CD4-positive, alpha-beta T cell treated with Interleukin-6 for 4 hours (primary cell): Measurements from ENCODE around the gene DDT.
"Not testable (repeated sequence)": the region's sequence is repeated elsewhere in the genome, so short reads cannot be mapped to it uniquely, and the experiment has no call there.

Experiments used
- DNase-seq: peaks from one replicate; pipeline ENCODE4 v3.0.0-alpha.2; 2020; ENCODE audit warnings: mixed read lengths

DDT gene

DNA sequence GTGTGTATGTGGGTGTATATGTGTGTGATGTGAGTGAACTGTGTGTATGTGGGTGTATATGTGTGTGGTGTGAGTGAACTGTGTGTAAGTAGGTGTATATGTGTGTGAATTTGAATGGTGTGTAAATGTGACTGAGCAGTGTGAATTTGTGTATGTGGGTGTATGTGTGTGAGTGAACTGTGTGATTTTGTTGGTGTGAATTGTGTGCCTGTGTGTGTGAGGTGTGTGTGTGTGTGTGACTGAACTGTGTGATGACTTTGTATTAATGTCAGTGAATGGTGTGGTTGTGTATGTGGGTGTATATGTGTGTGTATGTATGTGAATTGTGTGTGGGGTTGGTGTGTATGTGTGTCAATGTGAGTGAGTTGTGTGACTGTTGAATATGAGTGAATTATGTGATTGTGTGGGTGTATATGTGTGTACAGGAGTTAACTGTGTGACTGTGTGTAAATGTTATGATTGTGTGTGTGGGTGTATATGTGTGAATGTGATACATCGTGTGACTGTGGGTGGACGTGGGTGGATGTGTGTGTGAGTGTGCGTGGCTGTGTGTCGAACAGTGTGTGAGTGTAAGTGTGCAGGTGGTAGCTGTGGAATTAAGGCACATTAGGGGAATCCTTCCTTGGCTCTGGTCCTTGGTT is 12.4 kb upstream of the DDT start:
- DNase-seq, result not testable (repeated sequence)

DNA sequence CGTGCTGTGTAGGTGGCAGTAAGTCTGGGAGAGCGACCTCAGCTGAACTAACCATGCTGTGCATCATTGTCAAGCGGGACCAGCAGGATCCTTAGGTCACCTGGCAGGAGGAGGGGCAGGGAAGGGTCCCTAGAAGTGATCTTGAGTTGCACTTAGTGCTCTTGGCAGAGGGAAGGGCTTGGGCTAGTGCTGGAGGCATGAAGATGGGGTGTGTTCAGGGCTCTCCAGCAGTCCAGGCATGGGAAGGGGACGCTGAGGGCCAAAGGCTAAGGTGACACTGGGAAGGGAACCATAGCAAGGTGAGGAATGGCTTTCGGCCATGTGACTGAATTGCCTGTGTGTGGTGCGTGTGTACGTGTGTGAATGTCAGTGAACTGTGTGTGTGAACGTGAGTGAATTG is 11.8 kb upstream of the DDT start:
- DNase-seq, result not testable (repeated sequence)

DNA sequence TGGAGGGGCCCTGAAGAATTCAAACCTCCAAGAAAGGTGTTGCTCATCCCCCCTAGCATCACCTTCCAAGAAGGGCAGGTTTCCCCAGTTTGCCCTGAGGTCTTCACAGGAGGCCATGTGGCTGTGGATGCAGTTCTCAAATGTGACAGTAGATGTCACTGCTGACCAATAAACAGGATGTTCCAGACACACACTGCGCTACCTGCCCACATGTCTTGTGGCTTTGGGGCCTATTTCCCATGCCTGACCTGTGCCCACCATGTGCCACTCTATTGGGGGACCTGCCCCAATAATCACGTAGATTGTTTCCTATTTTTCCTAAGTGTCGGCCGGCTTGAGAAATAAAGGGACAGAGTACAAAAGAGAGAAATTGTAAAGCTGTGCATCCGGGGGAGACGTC is 10.2 kb upstream of the DDT start:
- DNase-seq, result peak; percentile 66

DNA sequence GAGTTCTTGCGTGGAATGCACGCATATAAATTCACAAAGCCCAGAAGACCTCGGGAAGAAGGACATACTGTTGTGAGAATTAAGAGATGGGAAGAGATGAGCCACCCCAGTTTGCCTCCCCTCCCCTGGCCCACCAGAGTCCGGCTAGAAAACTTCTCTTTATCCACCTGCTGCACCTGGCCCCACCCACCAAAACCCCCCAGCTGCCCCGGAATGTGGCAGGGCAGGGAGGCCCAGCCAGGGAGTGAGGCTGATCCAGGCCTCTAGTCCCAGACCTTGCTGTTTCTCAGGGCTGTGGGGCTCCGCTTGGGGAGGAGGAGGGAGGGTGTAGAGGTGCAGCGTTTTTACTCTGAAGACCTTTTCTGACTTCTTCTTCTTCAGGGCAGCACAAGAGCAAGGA is 6.3 kb upstream of the DDT start:
- not testable (repeated sequence) for DNase-seq

DNA sequence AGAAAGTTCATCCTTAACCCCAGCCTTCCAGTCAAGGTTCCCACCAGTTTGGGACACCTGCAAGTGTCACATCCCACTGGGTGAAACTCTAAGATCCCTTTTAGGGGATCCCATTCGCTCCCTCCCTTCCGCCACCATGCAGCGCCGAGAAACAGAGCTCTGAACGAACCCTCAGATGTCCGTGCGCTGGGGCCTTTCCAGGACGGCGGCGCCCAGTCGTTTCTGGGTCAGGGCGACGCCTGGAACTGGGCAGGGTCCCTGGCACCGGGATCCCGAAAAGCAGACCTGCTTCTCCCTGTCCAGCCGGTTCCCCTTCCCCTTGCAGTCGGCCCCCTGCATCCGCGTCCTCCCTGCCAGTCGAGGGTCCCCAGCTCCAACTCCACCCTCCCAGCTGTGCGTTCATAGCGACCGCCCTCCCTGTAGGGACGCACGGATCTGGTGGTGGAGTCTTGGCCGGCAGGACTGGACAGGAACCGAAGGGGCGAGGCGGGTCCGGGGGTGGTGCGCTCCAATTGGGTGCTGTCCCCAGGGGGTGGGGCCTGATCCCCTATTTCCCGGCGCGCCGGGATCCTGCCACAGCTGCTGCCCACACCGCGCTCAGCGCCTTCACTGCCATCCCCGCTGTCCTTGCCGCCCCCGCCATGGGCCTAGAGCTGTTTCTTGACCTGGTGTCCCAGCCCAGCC is 5.5 kb upstream of the DDT start, which contains the start of gene GSTT2:
Gene GSTT2 (plus strand): TSS at position 578 of the 684 bp plus-strand sequence.
- not testable (repeated sequence) for DNase-seq

DNA sequence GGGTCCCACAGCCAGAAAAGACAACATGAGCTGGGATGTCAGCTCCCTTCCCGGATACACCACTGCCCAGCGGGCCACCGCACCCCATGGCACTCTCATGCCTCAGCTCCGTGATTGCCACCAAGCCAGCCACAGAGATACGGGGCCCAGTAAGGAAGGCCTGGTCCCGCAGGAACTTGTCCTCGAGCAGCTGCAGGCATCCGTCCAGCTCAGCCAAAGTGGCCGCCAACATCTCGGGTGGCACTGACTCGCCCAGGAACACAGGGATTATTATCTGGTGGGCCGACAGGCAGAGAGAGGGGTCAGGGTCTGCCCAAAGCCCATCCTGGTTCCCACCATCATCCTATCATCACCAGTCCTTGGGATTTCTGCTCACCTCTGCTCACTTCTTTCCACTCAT is 3.1 kb upstream of the DDT start:
- not testable (repeated sequence) for DNase-seq

DNA sequence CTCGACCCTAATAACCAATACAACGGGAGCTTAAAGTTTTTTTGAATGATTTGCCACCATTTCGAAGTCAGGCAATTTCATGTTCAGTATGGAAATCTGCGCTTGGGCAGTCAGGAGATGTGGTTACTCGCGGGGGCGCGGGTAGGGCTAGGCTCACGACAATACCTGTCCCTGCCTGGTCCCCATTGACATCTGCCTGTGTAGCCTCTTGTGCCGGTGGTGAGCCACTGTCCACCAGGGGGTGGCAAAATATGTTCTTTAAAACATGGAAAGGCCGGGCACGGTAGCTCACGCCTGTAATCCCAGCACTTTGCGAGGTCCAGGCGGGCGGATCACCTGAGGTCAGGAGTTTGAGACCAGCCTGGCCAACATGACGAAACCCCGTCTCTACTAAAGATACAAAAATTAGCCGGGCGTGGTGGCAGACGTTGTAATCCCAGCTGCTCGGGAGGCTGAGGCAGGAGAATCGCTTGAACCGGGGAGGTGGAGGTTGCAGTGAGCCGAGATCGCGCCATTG is 653 bp upstream of the DDT start:
- not testable (repeated sequence) for DNase-seq

DNA sequence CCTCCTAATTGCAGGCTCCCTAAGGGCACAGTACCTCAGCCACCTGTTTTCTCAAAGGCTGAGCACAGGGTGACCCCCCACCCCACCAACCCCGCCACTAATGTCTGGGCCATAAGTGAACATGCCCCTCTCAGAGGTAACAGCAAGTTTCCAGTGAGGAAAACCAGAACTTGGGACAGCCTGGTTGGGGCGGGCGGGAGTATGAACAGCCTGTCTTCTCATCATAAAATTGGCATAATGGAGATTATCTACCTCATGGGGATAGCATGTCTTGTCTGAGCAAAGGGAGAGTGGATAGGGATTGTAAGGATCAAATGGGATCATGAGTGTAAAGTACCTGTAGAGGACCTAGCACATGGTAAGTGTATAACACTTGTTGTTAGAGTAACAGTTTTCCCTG is 2.3 kb downstream of the DDT start:
- DNase-seq, result not testable (repeated sequence)

DNA sequence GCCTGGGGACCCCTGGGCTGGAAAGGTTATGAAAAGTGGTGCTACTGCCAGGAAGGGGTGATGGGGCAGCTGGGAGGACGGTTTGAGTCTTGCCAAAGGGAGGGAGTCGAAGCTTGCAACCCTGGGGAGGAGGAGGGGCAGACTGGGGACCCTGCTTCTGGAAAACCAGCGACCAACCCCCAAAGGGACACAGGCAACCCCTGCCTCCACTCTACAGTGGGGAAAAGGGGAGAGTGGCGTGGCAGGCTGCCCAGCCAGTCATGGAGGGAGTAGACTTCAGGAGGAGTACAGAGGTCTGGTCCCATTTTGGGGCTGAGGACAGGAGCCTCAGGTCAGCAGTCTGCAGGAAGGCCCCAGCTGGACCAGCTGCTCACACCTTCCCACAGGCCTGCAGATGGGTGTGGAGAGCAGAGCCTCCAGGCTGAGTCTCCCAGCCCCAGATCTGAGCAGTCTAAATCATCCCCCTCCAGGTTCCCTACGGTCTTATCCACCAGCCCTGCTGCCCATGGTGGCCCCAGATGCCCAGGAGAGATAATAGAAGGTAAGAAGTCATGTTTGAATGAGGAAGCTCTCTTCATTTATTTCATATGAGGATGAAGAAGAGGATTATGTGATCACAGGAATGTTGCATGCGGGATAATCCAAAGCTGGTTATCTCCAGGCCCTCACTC is 3.3 kb downstream of the DDT start:
- DNase-seq, result no peak

DNA sequence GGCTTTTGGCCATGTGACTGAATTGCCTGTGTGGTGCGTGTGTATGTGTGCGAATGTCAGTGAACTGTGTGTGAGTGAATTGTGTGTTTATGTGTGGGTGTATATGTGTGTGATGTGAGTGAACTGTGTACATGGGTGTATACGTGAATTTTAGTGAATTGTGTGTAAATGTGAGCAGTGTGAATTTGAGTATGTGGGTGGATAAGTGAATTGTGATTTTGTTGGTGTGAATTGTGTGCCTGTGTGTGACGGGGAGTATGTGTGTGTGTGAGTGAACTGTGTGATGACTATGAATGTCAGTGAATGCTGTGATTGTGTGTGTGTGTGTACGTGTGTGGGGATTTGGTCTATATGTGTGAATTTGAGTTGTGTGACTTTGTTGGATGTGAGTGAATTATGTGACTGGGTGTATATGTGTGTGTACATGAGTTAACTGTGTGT is 4.0 kb downstream of the DDT start:
- DNase-seq, result no peak

DNA sequence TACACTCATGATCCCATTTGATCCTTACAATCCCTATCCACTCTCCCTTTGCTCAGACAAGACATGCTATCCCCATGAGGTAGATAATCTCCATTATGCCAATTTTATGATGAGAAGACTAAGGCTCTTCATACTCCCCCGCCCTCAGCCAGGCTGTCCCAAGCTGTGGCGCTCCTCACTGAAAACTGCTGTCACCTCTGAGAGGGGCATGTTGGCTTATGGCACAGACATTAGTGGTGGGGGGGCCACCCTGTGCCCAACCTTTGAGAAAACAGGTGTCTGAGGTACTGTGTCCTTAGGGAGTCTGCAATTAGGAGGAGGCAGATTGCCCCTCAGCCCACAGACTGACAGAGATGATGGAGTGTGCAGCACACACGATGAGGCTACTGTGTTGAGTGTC is 5.2 kb downstream of the DDT start:
- DNase-seq, result no peak

DNA sequence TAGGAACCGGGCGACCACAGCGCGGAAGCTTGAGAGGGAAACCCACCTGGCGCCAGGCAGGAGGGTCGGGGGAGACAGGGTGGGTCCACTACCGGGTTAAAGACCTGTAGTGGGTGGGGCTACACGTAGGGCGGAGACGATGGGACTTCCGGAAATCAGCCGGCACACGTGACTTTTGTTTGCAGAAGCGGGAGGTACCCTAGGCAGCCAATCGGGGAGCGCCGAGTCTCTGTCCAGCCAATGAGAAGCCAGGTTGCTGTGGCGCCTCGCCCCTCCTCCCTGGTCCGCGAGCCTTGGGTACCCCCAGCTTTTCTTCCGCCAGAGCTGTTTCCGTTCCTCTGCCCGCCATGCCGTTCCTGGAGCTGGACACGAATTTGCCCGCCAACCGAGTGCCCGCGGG is 7.7 kb downstream of the DDT start, which contains the start of gene DDTL:
Gene DDTL (plus strand): TSS at position 321 of the 400 bp plus-strand sequence. CDS start 27 bp downstream, at position 348.
- DNase-seq, result not testable (repeated sequence)

DNA sequence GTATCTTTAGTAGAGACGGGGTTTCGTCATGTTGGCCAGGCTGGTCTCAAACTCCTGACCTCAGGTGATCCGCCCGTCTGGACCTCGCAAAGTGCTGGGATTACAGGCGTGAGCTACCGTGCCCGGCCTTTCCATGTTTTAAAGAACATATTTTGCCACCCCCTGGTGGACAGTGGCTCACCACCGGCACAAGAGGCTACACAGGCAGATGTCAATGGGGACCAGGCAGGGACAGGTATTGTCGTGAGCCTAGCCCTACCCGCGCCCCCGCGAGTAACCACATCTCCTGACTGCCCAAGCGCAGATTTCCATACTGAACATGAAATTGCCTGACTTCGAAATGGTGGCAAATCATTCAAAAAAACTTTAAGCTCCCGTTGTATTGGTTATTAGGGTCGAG is 8.1 kb downstream of the DDT start:
- DNase-seq, result not testable (repeated sequence)

DNA sequence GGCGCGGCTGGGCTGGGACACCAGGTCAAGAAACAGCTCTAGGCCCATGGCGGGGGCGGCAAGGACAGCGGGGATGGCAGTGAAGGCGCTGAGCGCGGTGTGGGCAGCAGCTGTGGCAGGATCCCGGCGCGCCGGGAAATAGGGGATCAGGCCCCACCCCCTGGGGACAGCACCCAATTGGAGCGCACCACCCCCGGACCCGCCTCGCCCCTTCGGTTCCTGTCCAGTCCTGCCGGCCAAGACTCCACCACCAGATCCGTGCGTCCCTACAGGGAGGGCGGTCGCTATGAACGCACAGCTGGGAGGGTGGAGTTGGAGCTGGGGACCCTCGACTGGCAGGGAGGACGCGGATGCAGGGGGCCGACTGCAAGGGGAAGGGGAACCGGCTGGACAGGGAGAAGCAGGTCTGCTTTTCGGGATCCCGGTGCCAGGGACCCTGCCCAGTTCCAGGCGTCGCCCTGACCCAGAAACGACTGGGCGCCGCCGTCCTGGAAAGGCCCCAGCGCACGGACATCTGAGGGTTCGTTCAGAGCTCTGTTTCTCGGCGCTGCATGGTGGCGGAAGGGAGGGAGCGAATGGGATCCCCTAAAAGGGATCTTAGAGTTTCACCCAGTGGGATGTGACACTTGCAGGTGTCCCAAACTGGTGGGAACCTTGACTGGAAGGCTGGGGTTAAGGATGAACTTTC is 13.0 kb downstream of the DDT start, which contains the start of gene GSTT2B:
Gene GSTT2B (minus strand): TSS at position 112 of the 688 bp plus-strand sequence. CDS start 64 bp downstream, at position 48.
- DNase-seq, result not testable (repeated sequence)

DNA sequence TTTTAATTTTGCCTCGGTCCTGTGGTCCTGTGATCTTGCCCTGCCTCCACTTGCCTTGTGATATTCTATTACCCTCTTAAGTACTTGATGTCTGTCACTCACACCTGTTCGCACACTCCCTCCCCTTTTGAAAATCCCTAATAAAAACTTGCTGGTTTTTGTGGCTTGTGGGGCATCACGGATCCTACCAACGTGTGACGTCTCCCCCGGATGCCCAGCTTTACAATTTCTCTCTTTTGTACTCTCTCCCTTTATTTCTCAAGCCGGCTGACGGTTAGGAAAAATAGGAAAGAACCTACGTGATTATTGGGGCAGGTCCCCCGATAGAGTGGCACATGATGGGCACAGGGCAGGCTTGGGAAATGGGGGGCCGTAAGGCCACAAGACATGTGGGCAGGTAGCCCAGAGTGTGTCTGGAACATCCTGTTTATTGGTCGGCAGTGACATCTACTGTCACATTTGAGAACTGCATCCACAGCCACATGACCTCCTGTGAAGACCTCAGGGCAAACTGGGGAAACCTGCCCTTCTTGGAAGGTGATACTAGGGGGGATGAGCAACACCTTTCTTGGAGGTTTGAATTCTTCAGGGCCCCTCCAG is 17.8 kb downstream of the DDT start:
- DNase-seq, result peak; percentile 81

DNA sequence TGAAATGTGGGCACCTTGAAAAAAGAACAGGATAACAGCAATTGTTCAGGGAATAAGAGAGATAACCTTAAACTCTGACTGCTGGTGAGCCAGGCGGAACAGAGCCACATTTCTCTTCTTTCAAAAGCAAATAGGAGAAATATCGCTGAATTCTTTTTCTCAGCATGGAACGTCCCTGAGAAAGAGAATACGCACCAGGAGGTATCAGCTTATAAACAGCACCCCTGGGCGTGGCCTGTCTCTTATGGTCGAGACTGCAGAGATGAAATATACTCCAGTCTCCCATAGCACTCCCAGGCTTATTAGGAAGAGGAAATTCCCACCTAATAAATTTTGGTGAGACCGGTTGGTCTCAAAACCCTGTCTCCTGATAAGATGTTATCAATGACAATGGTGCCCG is 18.4 kb downstream of the DDT start:
- not testable (repeated sequence) for DNase-seq

DNA sequence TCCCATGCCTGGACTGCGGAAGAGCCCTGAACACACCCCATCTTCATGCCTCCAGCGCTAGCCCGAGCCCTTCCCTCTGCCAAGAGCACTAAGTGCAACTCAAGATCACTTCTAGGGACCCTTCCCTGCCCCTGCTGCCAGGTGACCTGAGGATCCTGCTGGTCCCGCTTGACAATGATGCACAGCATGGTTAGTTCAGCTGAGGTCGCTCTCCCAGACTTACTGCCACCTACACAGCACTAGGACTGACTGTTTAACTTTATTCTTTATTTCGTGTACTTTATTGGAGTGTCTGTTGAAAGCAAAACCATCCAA is 19.3 kb downstream of the DDT start:
- DNase-seq, result not testable (repeated sequence)

DNA sequence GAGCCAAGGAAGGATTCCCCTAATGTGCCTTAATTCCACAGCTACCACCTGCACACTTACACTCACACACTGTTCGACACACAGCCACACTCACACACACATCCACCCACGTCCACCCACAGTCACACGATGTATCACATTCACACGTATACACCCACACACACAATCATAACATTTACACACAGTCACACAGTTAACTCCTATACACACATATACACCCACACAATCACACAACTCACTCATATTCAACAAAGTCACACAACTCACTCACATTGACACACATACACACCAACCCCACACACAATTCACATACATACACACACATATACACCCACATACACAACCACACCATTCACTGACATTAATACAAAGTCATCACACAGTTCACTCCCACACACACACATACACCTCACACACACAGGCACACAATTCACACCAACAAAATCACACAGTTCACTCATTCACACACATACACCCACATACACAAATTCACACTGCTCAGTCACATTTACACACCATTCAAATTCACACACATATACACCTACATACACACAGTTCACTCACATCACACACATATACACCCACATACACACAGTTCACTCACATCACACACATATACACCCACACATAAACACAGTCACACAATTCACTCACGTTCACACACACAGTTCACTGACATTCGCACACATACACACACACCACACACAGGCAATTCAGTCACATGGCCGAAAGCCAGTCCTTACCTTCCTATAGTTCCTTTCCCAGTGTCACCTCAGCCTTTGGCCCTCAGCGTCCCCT is 19.8 kb downstream of the DDT start:
- not testable (repeated sequence) for DNase-seq

DNA sequence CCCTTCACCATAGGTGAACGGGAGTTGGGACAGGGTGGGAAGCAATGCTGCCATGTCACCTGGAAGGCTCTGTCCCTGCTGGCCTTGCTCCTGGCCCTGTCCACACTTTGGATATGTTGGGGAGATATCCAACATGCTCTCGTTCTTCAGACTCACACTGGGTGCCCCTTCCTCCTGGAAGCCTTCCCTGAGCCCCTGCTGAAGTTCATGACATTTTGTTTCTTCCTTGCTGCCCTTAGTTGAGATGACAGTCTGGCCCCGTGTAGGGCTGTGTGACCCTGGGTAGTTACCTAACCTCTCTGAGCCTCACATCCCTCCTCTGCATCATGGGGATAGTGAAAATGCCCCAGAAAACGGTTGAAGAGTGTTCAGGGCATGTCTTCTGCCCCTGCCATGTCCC is 20.8 kb downstream of the DDT start:
- DNase-seq, result not testable (repeated sequence)

DNA sequence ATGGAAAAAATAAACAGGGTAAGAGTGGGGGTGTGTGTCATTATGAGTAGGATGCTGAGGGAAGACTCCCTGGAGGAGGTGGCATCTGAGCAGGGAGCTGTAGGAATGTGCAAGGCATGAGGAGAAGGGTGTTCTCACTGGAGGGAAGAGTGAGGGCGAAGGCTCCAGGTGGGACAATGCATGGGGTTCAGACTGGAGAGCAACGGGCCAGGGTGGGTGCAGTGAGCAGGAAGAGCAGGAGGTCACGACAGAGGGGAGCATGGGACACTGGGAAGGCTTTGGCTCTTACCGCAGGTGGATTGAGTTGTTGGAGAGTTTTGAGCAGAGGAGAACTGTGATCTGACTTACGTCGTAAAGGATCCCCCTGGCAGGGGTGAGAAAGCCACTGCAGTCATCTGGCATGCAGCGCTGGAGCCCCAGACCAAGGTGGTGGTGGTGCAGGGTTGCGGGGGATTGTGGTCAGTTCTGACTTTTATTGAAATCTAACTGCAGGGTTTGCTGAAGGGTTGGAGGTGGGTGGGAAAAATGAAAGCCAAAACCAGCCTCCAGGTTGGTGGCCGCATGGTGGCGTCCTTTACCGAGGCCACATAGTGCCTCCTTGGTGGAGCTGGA is 21.3 kb downstream of the DDT start:
- DNase-seq, result not testable (repeated sequence)

DNA sequence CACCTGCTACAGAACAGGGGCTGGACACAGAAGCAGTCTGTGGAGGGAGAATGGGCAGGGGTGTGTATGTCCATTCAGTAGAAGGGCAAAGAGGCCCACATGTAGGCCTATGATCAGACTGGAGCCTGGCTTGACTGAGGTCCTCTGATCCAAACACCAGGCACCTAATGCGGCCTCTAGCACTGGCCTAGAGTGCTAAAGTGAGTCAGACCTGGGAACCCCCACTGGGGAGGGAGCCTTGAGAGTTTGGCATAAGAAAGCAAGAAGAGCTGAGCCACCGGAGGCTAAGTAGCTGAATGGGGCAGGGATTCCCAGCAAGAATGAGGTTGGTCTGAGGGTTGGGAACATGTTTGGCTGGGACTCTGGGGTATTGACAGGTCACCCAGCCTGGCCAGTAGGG is 22.9 kb downstream of the DDT start:
- not testable (repeated sequence) for DNase-seq
